Mesendoderm (in vitro differentiated cells): Measurements from ENCODE around the gene MORN1.

ENCODE experiments used
- DNase-seq: peaks from one replicate; pipeline ENCODE4 v3.0.0; 2013
- H2AK5ac ChIP-seq: 2 replicates; pipeline ENCODE4 v1.6.1; 2013; ENCODE audit warnings: low read length, inconsistent platforms
- H2BK120ac ChIP-seq: 2 replicates; pipeline ENCODE4 v1.6.1; 2013; ENCODE audit warnings: low read depth, mild to moderate bottlenecking, low read length, moderate library complexity, mixed read lengths
- H2BK15ac ChIP-seq: replicated peaks from 2 replicates; pipeline ENCODE4 v1.6.1; 2013; ENCODE audit warnings: low read depth, mild to moderate bottlenecking, moderate library complexity
- H2BK5ac ChIP-seq: 2 replicates; pipeline ENCODE4 v1.6.1; 2013; ENCODE audit warnings: low read length, inconsistent platforms
- H3K18ac ChIP-seq: 2 replicates; pipeline ENCODE4 v1.6.1; 2013; ENCODE audit warnings: mild to moderate bottlenecking, low read length, mixed read lengths
- H3K23ac ChIP-seq: one replicate; pipeline ENCODE4 v1.6.1; 2013; ENCODE audit warnings: low read length
- H3K27ac ChIP-seq: 2 replicates; pipeline ENCODE4 v1.5.1; 2013; ENCODE audit warnings: low read depth, mild to moderate bottlenecking, inconsistent platforms, low read length, moderate library complexity
- H3K27me3 ChIP-seq: 2 replicates; pipeline ENCODE4 v1.6.1; 2013; ENCODE audit warnings: low read length, control low read depth, mild to moderate bottlenecking, inconsistent platforms; ENCODE audit not compliant: insufficient read depth, poor library complexity
- H3K36me3 ChIP-seq: 2 replicates; pipeline ENCODE4 v1.6.1; 2013; ENCODE audit warnings: low read length, inconsistent platforms; ENCODE audit not compliant: control insufficient read depth, insufficient read depth
- H3K4ac ChIP-seq: one replicate; pipeline ENCODE4 v1.6.1; 2013; ENCODE audit warnings: low read depth, mild to moderate bottlenecking, low read length, moderate library complexity
- H3K4me1 ChIP-seq: 2 replicates; pipeline ENCODE4 v1.6.1; 2013; ENCODE audit warnings: low read depth, low read length, inconsistent platforms; ENCODE audit not compliant: control insufficient read depth
- H3K4me2 ChIP-seq: 2 replicates; pipeline ENCODE4 v1.6.1; 2013; ENCODE audit warnings: low read length
- H3K4me3 ChIP-seq: 2 replicates; pipeline ENCODE4 v1.5.1; 2013; ENCODE audit warnings: mild to moderate bottlenecking, low read length
- H3K56ac ChIP-seq: one replicate; pipeline ENCODE4 v1.6.1; 2013; ENCODE audit warnings: low read length
- H3K79me1 ChIP-seq: 2 replicates; pipeline ENCODE4 v1.6.1; 2013; ENCODE audit warnings: low read length, inconsistent platforms
- H3K79me2 ChIP-seq: 2 replicates; pipeline ENCODE4 v1.6.1; 2013; ENCODE audit warnings: mild to moderate bottlenecking, low read length; ENCODE audit not compliant: control insufficient read depth, insufficient read depth
- H3K9ac ChIP-seq: 2 replicates; pipeline ENCODE4 v1.6.1; 2013; ENCODE audit warnings: low read length, inconsistent platforms
- H4K5ac ChIP-seq: one replicate; pipeline ENCODE4 v1.6.1; 2013; ENCODE audit warnings: low read length
- H4K8ac ChIP-seq: one replicate; pipeline ENCODE4 v1.6.1; 2013; ENCODE audit warnings: low read depth, mild to moderate bottlenecking, control low read depth, low read length, moderate library complexity
- WGBS: extraction: QIAGEN DNeasy Blood & Tissue Kit; methylation state at CpG from one replicate; pipeline ENCODE4 v1.1.7; 2013; ENCODE audit warnings: low lambda C conversion rate, missing lambda C conversion rate; ENCODE audit not compliant: insufficient coverage; ENCODE audit errors: extremely low coverage; 5-methylcytosine and 5-hydroxymethylcytosine counted together

MORN1 gene

GRCh38 chr1:2402420-2402819 lies 11.1 kb upstream of the MORN1 start:
- Histone ChIP-seq H3K79me2 (no peaks in the 10 kb centered on the region), H4K8ac (no peak overlapping the region), H2BK15ac (no peak overlapping the region), H3K27ac (no peak overlapping the region), H3K27me3 (no peaks in the 10 kb centered on the region), H3K18ac (no peak overlapping the region), H3K4ac (no peak overlapping the region), H3K4me3 (no peak overlapping the region), H3K23ac (no peak overlapping the region), H3K56ac (no peak overlapping the region), H3K9ac (no peak overlapping the region), H2BK5ac (no peak overlapping the region), H3K36me3 (peaks cover 30% of the 10 kb centered on the region), H3K4me1 (no peaks in the 10 kb centered on the region), H3K79me1 (peaks cover 1% of the 10 kb centered on the region), H3K4me2 (no peak overlapping the region), H4K5ac (no peak overlapping the region), H2AK5ac (no peak overlapping the region), H2BK120ac (no peak overlapping the region)
- no peak for DNase-seq
- WGBS: no CpG with 5 or more reads among the region's 23 CpGs

GRCh38 chr1:2400950-2401649 lies 9.7 kb upstream of the MORN1 start:
- H3K4me1 ChIP-seq: no peaks in the 10 kb centered on the region
- peak; percentile 14 for DNase-seq
- WGBS: no CpG with 5 or more reads among the region's 14 CpGs
- peaks cover 31% of the 10 kb centered on the region for H3K36me3 ChIP-seq
- H3K18ac ChIP-seq: no peak overlapping the region
- no peaks in the 10 kb centered on the region for H3K27me3 ChIP-seq
- H3K4ac ChIP-seq: no peak overlapping the region
- no peak overlapping the region for H2BK120ac ChIP-seq
- no peak overlapping the region for H2BK15ac ChIP-seq
- no peak overlapping the region for H2AK5ac ChIP-seq
- H3K23ac ChIP-seq: no peak overlapping the region
- no peaks in the 10 kb centered on the region for H3K79me2 ChIP-seq
- H3K56ac ChIP-seq: no peak overlapping the region
- no peak overlapping the region for H4K5ac ChIP-seq
- no peak overlapping the region for H2BK5ac ChIP-seq
- no peak overlapping the region for H4K8ac ChIP-seq
- H3K9ac ChIP-seq: no peak overlapping the region
- no peak overlapping the region for H3K4me3 ChIP-seq
- peaks cover 2% of the 10 kb centered on the region for H3K79me1 ChIP-seq
- H3K27ac ChIP-seq: no peak overlapping the region
- H3K4me2 ChIP-seq: no peak overlapping the region

GRCh38 chr1:2400576-2400909 lies 9.2 kb upstream of the MORN1 start:
- H3K23ac ChIP-seq: no peak overlapping the region
- H2BK120ac ChIP-seq: no peak overlapping the region
- peaks cover 4% of the 10 kb centered on the region for H3K79me1 ChIP-seq
- no peak overlapping the region for H2BK5ac ChIP-seq
- no peaks in the 10 kb centered on the region for H3K4me1 ChIP-seq
- H3K4me3 ChIP-seq: no peak overlapping the region
- H3K9ac ChIP-seq: no peak overlapping the region
- no peaks in the 10 kb centered on the region for H3K27me3 ChIP-seq
- no peaks in the 10 kb centered on the region for H3K79me2 ChIP-seq
- H2BK15ac ChIP-seq: no peak overlapping the region
- WGBS: no CpG with 5 or more reads among the region's 10 CpGs
- no peak overlapping the region for H4K8ac ChIP-seq
- H3K27ac ChIP-seq: no peak overlapping the region
- H3K36me3 ChIP-seq: peaks cover 31% of the 10 kb centered on the region
- no peak for DNase-seq
- H3K4me2 ChIP-seq: no peak overlapping the region
- no peak overlapping the region for H3K4ac ChIP-seq
- H3K56ac ChIP-seq: no peak overlapping the region
- H3K18ac ChIP-seq: no peak overlapping the region
- no peak overlapping the region for H4K5ac ChIP-seq
- H2AK5ac ChIP-seq: no peak overlapping the region

GRCh38 chr1:2399890-2400575 lies 8.7 kb upstream of the MORN1 start:
- H3K56ac ChIP-seq: no peak overlapping the region
- H3K4me2 ChIP-seq: no peak overlapping the region
- no peak overlapping the region for H2AK5ac ChIP-seq
- no peaks in the 10 kb centered on the region for H3K4me1 ChIP-seq
- H2BK15ac ChIP-seq: no peak overlapping the region
- no peak overlapping the region for H4K8ac ChIP-seq
- DNase-seq: no peak
- no peaks in the 10 kb centered on the region for H3K79me2 ChIP-seq
- no peaks in the 10 kb centered on the region for H3K27me3 ChIP-seq
- WGBS: no CpG with 5 or more reads among the region's 22 CpGs
- no peak overlapping the region for H3K4me3 ChIP-seq
- H3K18ac ChIP-seq: no peak overlapping the region
- H3K79me1 ChIP-seq: peaks cover 7% of the 10 kb centered on the region
- no peak overlapping the region for H2BK5ac ChIP-seq
- H3K4ac ChIP-seq: no peak overlapping the region
- no peak overlapping the region for H3K9ac ChIP-seq
- H3K23ac ChIP-seq: no peak overlapping the region
- no peak overlapping the region for H3K27ac ChIP-seq
- no peak overlapping the region for H2BK120ac ChIP-seq
- no peak overlapping the region for H4K5ac ChIP-seq
- H3K36me3 ChIP-seq: peaks cover 31% of the 10 kb centered on the region

- Histone ChIP-seq H3K27me3 (no peaks in the 10 kb centered on the region), H3K79me2 (peaks cover 10% of the 10 kb centered on the region), H3K4me2 (no peak overlapping the region), H3K4ac (no peak overlapping the region), H3K56ac (no peak overlapping the region), H4K8ac (no peak overlapping the region), H2AK5ac (no peak overlapping the region), H3K4me1 (no peaks in the 10 kb centered on the region), H3K23ac (no peak overlapping the region), H3K79me1 (peaks cover 17% of the 10 kb centered on the region), H3K18ac (no peak overlapping the region), H3K36me3 (peaks cover 25% of the 10 kb centered on the region), H3K27ac (no peak overlapping the region), H3K4me3 (no peak overlapping the region), H2BK15ac (no peak overlapping the region), H2BK120ac (no peak overlapping the region), H4K5ac (no peak overlapping the region), H2BK5ac (no peak overlapping the region), H3K9ac (no peak overlapping the region)
- DNase-seq: no peak
- no CpG with 5 or more reads among the region's 7 CpGs for whole genome bisulfite sequencing
These were observed 7.5 kb upstream of the MORN1 start for GRCh38 chr1:2398871-2399270.
